ENCODE measurements around the gene MS4A6E.

DNA sequence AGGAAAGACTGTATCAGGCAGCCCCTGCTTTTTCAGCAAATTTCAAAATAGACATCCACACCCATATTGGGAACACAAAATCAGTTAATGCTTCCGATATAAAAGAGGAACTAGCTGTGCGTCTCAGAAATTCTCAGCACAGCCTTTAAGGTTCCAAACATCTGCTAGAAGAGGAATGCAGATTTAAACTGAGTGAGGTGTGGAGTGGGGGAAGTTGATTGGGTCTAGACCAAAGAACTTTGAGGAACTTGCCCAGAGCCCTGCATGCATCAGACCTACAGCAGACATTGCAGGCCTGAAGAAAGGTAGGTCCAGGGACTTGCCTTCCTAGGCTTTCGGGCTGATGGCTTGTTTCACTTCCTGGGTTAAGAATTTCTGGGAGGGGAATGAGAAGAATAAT is 46.6 kb upstream of the MS4A6E start, which contains the start of gene MS4A4A:
- TF ChIP-seq, protein P1, sequence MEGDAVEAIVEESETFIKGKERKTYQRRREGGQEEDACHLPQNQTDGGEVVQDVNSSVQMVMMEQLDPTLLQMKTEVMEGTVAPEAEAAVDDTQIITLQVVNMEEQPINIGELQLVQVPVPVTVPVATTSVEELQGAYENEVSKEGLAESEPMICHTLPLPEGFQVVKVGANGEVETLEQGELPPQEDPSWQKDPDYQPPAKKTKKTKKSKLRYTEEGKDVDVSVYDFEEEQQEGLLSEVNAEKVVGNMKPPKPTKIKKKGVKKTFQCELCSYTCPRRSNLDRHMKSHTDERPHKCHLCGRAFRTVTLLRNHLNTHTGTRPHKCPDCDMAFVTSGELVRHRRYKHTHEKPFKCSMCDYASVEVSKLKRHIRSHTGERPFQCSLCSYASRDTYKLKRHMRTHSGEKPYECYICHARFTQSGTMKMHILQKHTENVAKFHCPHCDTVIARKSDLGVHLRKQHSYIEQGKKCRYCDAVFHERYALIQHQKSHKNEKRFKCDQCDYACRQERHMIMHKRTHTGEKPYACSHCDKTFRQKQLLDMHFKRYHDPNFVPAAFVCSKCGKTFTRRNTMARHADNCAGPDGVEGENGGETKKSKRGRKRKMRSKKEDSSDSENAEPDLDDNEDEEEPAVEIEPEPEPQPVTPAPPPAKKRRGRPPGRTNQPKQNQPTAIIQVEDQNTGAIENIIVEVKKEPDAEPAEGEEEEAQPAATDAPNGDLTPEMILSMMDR (IDR thresholded peaks at IDR 0.05) = no peak
- TF ChIP-seq POLR2A (IDR thresholded peaks at IDR 0.05) = no peak

Data from breast epithelium (tissue), 3 donors.